Natural killer cell (primary cell): ENCODE results near the gene SDR42E1. TPM values are rescaled to one million over a fixed set of nuclear protein-coding genes. Genes with fewer than 3 reads are reported as not detected.

Source experiments
- ATAC-seq, 3 donors: fragments of 150-1000 bp in 2 of 3; fragments of 200-7000 bp in 1 of 3; cut with Tn5 transposase; 1 replicate in 1 of 3; 2 replicates in 2 of 3; pipeline ENCODE4 v1.10.0; 2021; ENCODE audit warnings: mild to moderate bottlenecking in 2 of 3, moderate library complexity in 2 of 3
- DNase-seq, 2 donors: peaks; one replicate each; pipeline versions ENCODE4 v3.0.0 to v3.0.0-alpha.2; 2013 to 2021; ENCODE audit warnings: mixed read lengths in 1 of 2
- H3K27ac ChIP-seq: one replicate; pipeline ENCODE4 v1.5.1; 2013; ENCODE audit warnings: mild to moderate bottlenecking, low read length
- H3K27me3 ChIP-seq: one replicate; pipeline ENCODE4 v1.6.1; 2013; ENCODE audit warnings: low read length; ENCODE audit not compliant: control insufficient read depth, insufficient read depth
- H3K36me3 ChIP-seq: one replicate; pipeline ENCODE4 v1.6.1; 2013; ENCODE audit warnings: low read length; ENCODE audit not compliant: control insufficient read depth, insufficient read depth
- H3K4me1 ChIP-seq: one replicate; pipeline ENCODE4 v1.6.1; 2013; ENCODE audit warnings: low read length; ENCODE audit not compliant: control insufficient read depth, insufficient read depth
- H3K4me3 ChIP-seq: one replicate; pipeline ENCODE4 v1.5.1; 2013; ENCODE audit warnings: low read length
- H3K9me3 ChIP-seq: one replicate; pipeline ENCODE4 v1.6.1; 2013; ENCODE audit warnings: low read length; ENCODE audit not compliant: control insufficient read depth, insufficient read depth
- H3K27ac Mint-ChIP-seq, 2 donors: one replicate each; pipeline ENCODE4 v1.8.0; 2022; ENCODE audit warnings: mild to moderate bottlenecking in 2 of 2, mixed read lengths in 2 of 2, moderate library complexity in 1 of 2
- H3K27me3 Mint-ChIP-seq, 2 donors: one replicate each; pipeline ENCODE4 v1.8.0; 2022; ENCODE audit warnings: low read depth in 2 of 2, mixed read lengths in 2 of 2
- H3K36me3 Mint-ChIP-seq: one replicate; pipeline ENCODE4 v1.8.0; 2022; ENCODE audit warnings: mixed read lengths
- H3K4me1 Mint-ChIP-seq, 2 donors: one replicate each; pipeline ENCODE4 v1.8.0; 2022; ENCODE audit warnings: mixed read lengths in 2 of 2
- H3K4me3 Mint-ChIP-seq: one replicate; pipeline ENCODE4 v1.8.0; 2022; ENCODE audit warnings: mild to moderate bottlenecking, moderate library complexity, mixed read lengths
- H3K9me3 Mint-ChIP-seq, 2 donors: one replicate each; pipeline ENCODE4 v1.8.0; 2022; ENCODE audit warnings: mixed read lengths in 2 of 2
- CTCF ChIP-seq: fragments of 200-600 bp; IDR thresholded peaks from one replicate; pipeline ENCODE4 v1.8.0; 2022; ENCODE audit warnings: antibody characterized with exemption
- WGBS: methylation state at CpG from one replicate; pipeline ENCODE4 v1.1.7; 2013; ENCODE audit warnings: missing lambda C conversion rate; ENCODE audit not compliant: insufficient coverage; 5-methylcytosine and 5-hydroxymethylcytosine counted together
- intact Hi-C: fragments of 100-400 bp; cut with micrococcal nuclease; formaldehyde crosslinking; loops from one replicate; pipeline ENCODE4 v1.14.2; 2022
- total RNA-seq, 4 donors: library from RNA; stranded (reverse); fragments of 120-200 nt in 1 of 4; gene quantifications; one replicate each; pipeline versions ENCODE4 v1.2.3 to v1.2.4, GENCODE V29; 2013 to 2022

Gene SDR42E1
- total RNA-seq, 3 donors from 2014 or later (not counting 1 experiment from before 2014, with no cell fraction given) = 3.6 to 8.5 (median 6.3) TPM

GRCh38 chr16:81939164-81940056 is 71.9 kb downstream of the SDR42E1 start:
- Histone ChIP-seq H3K4me1 (no peaks in the 10 kb centered on the region), H3K27me3 (no peaks in the 10 kb centered on the region), H3K27ac (no peak overlapping the region), H3K4me3 (no peak overlapping the region), H3K36me3 (peaks cover 92% of the 10 kb centered on the region), H3K9me3 (no peaks in the 10 kb centered on the region)
- ATAC-seq (no peak), DNase-seq (no peak)
- TF ChIP-seq CTCF = no peak
- 90% methylated on average over 4 of the region's 7 CpGs for WGBS
- peaks cover 4 to 24% of the 10 kb centered on the region in 2 donors for H3K4me1 Mint-ChIP-seq
- H3K27me3 Mint-ChIP-seq = no peaks in the 10 kb centered on the region
- H3K36me3 Mint-ChIP-seq = peaks cover 33% of the 10 kb centered on the region
- intact Hi-C loops = loop anchor here (5.0 kb wide), 1 partner anchor 293 kb away; no protein-coding TSS in a partner anchor
- peak overlapping the region; percentile 1 to 41 for H3K27ac Mint-ChIP-seq
- H3K4me3 Mint-ChIP-seq = no peak overlapping the region
- H3K9me3 Mint-ChIP-seq = no peaks in the 10 kb centered on the region

Other genes starting within 250 kb of the SDR42E1 start
- gene PLCG2, start 232.2 kb downstream of the SDR42E1 start, total RNA-seq = 100 to 1,000 TPM; 250 to 298 (median 285) TPM
- gene HSD17B2, start 23.8 kb upstream of the SDR42E1 start, total RNA-seq = not detected
- gene MPHOSPH6, start 158.8 kb upstream of the SDR42E1 start, total RNA-seq = 10 to 100 TPM; 14.5 to 25.3 (median 15.5) TPM